Upper lobe of left lung (tissue), 6 donors: ENCODE measurements around the gene DNAH17. TPM values are rescaled to one million over a fixed set of nuclear protein-coding genes. Genes with fewer than 3 reads are reported as not detected.

Experiments
- ATAC-seq, 2 donors: fragments of 200-7000 bp; cut with Tn5 transposase; one replicate each; pipeline ENCODE4 v1.9.1; 2022; ENCODE audit warnings: mild to moderate bottlenecking in 2 of 2, moderate library complexity in 2 of 2; ENCODE audit not compliant: low FRiP score in 2 of 2
- DNase-seq, 2 donors: peaks; one replicate each; pipeline ENCODE4 v3.0.0-alpha.2; 2019 to 2020
- H3K27ac ChIP-seq, 4 donors: fragments of 200-600 bp; sonication (generic); one replicate each; pipeline ENCODE4 v1.5.1; 2016 to 2019
- H3K27me3 ChIP-seq, 4 donors: fragments of 200-600 bp; sonication (generic); one replicate each; pipeline ENCODE4 v1.5.1; 2017 to 2019
- H3K36me3 ChIP-seq, 4 donors: fragments of 200-600 bp; sonication (generic); one replicate each; pipeline ENCODE4 v1.5.1; 2016 to 2019
- H3K4me1 ChIP-seq, 4 donors: fragments of 200-600 bp; sonication (generic); one replicate each; pipeline ENCODE4 v1.5.1; 2018 to 2019
- H3K4me3 ChIP-seq, 4 donors: fragments of 200-600 bp; sonication (generic); one replicate each; pipeline ENCODE4 v1.5.1; 2017 to 2019; ENCODE audit warnings: mild to moderate bottlenecking in 2 of 4, moderate library complexity in 1 of 4
- H3K9me3 ChIP-seq, 4 donors: fragments of 200-600 bp; sonication (generic); one replicate each; pipeline ENCODE4 v1.5.1; 2018 to 2019
- EP300 ChIP-seq, 4 donors: sonication (generic); formaldehyde crosslinking; IDR thresholded peaks; one replicate each; pipeline ENCODE4 v1.5.1; 2017; ENCODE audit warnings: antibody characterized with exemption in 4 of 4, control low read depth in 2 of 4
- POLR2A ChIP-seq, 4 donors: fragments of 450-650 bp; IDR thresholded peaks; one replicate each; pipeline ENCODE4 v1.5.1; 2016 to 2017; ENCODE audit warnings: antibody characterized with exemption in 4 of 4, mild to moderate bottlenecking in 2 of 4
- POLR2AphosphoS5 ChIP-seq, 2 donors: sonication (generic); formaldehyde crosslinking; IDR thresholded peaks; one replicate each; pipeline ENCODE4 v1.5.1; 2017; ENCODE audit warnings: antibody characterized with exemption in 2 of 2
- WGBS, 2 donors: methylation state at CpG; one replicate each; pipeline ENCODE4 v1.1.5; 2017 to 2018; 5-methylcytosine and 5-hydroxymethylcytosine counted together
- total RNA-seq, 6 donors: library from RNA; depleted of rRNA in 4 of 6; stranded (reverse); fragments of >200 nt in 4 of 6; gene quantifications; one replicate each; pipeline versions ENCODE4 v1.1.0 to v1.2.1, GENCODE V29; 2016 to 2021
- TF ChIP-seq, protein P1 (sequence below), 6 experiments: fragments of 450-650 bp in 4 of 6; fragments of 200-600 bp in 2 of 6; sonication (generic) in 2 of 6; IDR thresholded peaks; one replicate each; pipeline ENCODE4 v1.5.1; 2016 to 2019; ENCODE audit warnings: antibody characterized with exemption in 6 of 6
- donor health status: DM: no; HTN: no; CAD: no; lungs with moderate emphysema.
- donor health status: DM: no; HTN: yes; CAD: no; lungs with severe emphysema.

The DNAH17 gene
- total RNA-seq, 6 donors from 2014 or later, result 2.0 to 21.0 (median 3.7) TPM

DNA sequence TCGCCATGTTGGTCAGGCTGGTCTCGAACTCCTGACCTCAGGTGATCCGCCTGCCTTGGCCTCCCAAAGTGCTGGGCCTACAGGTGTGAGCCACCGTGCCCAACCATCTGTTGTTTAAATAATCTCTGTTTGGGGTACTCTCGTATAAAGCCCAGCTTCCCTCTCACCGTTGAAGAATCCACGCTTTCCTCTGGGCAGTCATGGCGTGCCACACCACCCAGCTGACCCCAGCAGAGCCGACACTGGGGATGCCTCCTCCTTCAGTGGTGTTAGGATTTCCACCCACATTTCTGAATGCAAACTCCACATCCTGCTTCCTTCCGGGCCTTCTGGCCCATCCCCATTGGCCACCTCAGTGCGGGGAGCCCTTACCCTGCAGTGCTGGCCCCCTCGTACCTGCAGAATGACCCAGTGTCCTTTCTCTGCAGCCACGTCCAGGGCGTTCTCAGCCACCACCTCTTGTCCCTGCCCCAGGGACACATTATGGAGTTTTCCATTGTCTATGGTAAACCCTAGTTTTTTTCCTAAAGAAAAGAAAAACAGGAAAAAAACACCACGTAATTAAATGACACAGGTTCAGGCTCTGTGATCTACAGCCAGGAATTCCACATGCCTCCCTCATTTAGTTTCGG, 138.4 kb downstream of the DNAH17 start:
- Histone ChIP-seq H3K4me1 (peaks cover 0 to 4% (median 3%) of the 10 kb centered on the region in 4 donors), H3K27ac (no peak overlapping the region), H3K4me3 (no peak overlapping the region), H3K36me3 (no peaks in the 10 kb centered on the region), H3K9me3 (no peaks in the 10 kb centered on the region), H3K27me3 (no peaks in the 10 kb centered on the region)
- DNase-seq (no peak), ATAC-seq (no peak)
- TF ChIP-seq, protein P1, sequence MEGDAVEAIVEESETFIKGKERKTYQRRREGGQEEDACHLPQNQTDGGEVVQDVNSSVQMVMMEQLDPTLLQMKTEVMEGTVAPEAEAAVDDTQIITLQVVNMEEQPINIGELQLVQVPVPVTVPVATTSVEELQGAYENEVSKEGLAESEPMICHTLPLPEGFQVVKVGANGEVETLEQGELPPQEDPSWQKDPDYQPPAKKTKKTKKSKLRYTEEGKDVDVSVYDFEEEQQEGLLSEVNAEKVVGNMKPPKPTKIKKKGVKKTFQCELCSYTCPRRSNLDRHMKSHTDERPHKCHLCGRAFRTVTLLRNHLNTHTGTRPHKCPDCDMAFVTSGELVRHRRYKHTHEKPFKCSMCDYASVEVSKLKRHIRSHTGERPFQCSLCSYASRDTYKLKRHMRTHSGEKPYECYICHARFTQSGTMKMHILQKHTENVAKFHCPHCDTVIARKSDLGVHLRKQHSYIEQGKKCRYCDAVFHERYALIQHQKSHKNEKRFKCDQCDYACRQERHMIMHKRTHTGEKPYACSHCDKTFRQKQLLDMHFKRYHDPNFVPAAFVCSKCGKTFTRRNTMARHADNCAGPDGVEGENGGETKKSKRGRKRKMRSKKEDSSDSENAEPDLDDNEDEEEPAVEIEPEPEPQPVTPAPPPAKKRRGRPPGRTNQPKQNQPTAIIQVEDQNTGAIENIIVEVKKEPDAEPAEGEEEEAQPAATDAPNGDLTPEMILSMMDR (IDR thresholded peaks at IDR 0.05), result no peak
- no peak for TF ChIP-seq EP300 (IDR thresholded peaks at IDR 0.05)
- no peak for TF ChIP-seq POLR2A (IDR thresholded peaks at IDR 0.05)
- TF ChIP-seq POLR2AphosphoS5 (IDR thresholded peaks at IDR 0.05), result no peak
- 81 to 82% methylated on average over 16 of the region's 16 CpGs for WGBS, 2 donors

DNA sequence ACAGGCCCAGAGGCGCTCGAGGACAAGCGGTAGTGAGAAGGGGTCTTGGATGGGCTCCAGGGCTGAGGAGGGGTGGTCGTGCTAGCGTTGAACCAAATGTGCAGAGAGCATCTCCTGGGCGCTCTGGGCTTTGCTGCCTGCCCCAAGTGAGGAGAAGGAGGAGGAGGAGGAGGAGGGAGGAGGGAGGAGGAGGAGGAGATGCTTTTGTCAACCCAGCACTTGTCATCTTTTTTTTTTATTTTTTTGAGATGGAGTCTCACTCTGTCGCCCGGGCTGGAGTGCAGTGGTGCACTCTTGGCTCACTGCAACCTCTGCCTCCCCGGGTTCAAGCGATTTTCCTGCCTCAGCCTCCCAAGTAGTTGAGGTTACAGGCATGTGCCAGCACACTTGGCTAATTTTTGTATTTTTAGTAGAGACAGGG, 138.9 kb downstream of the DNAH17 start:
- 90 to 92% methylated on average over 9 of the region's 10 CpGs for WGBS, 2 donors

DNA sequence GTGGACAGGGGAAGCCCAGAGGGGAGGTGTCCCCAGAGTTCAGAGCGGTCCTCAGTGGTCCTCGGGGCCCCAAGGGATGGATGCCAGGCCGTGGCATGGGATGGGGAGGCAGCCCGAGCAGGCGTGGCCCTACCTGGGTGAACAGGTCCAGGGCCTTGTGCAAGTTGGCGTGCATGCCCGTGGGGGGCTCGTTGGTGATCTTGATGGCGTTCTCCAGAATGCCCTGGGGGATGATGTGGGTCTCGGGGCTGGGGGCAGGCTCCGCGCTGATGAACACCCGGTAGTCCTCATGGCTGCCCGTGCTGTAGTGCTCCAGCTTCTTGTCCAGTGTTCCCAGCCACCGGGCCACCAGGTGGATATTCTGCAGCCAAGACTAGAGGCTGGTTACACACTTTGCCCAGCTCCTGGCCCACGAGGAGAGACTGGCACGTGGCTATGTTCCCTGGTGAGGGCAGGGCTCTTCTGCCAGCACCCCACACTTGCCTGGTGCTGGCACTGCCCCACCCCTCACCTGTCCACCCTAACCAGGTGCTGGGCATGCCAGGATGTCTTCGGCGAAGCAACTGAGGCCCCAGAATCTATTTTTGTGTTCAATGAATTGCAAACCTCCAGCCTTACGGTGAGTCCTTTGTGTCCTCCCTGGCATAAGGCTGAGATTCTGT, 139.6 kb downstream of the DNAH17 start:
- Histone ChIP-seq H3K4me3 (no peak overlapping the region), H3K4me1 (peaks cover 0 to 3% (median under 1%) of the 10 kb centered on the region in 4 donors), H3K27ac (no peak overlapping the region), H3K36me3 (no peaks in the 10 kb centered on the region), H3K9me3 (no peaks in the 10 kb centered on the region), H3K27me3 (no peaks in the 10 kb centered on the region)
- no peak for ATAC-seq
- 89% methylated on average over 11 to 20 of the region's 20 CpGs for WGBS, 2 donors
- TF ChIP-seq, protein P1 (IDR thresholded peaks at IDR 0.05), result no peak
- no peak for TF ChIP-seq EP300 (IDR thresholded peaks at IDR 0.05)
- TF ChIP-seq POLR2AphosphoS5 (IDR thresholded peaks at IDR 0.05), result no peak
- TF ChIP-seq POLR2A (IDR thresholded peaks at IDR 0.05), result no peak
- DNase-seq, result no peak

More for the DNA sequence above, 138.9 kb downstream of the DNAH17 start:
- H3K27me3 ChIP-seq, result no peaks in the 10 kb centered on the region
- no peak overlapping the region for H3K27ac ChIP-seq
- DNase-seq (no peak), ATAC-seq (no peak)
- peaks cover 0 to 4% (median 2%) of the 10 kb centered on the region in 4 donors for H3K4me1 ChIP-seq
- no peaks in the 10 kb centered on the region for H3K9me3 ChIP-seq
- no peak overlapping the region for H3K4me3 ChIP-seq
- no peaks in the 10 kb centered on the region for H3K36me3 ChIP-seq
- no peak for TF ChIP-seq EP300 (IDR thresholded peaks at IDR 0.05)
- no peak for TF ChIP-seq POLR2A (IDR thresholded peaks at IDR 0.05)
- TF ChIP-seq POLR2AphosphoS5 (IDR thresholded peaks at IDR 0.05), result no peak
- TF ChIP-seq, protein P1 (IDR thresholded peaks at IDR 0.05), result no peak

DNA sequence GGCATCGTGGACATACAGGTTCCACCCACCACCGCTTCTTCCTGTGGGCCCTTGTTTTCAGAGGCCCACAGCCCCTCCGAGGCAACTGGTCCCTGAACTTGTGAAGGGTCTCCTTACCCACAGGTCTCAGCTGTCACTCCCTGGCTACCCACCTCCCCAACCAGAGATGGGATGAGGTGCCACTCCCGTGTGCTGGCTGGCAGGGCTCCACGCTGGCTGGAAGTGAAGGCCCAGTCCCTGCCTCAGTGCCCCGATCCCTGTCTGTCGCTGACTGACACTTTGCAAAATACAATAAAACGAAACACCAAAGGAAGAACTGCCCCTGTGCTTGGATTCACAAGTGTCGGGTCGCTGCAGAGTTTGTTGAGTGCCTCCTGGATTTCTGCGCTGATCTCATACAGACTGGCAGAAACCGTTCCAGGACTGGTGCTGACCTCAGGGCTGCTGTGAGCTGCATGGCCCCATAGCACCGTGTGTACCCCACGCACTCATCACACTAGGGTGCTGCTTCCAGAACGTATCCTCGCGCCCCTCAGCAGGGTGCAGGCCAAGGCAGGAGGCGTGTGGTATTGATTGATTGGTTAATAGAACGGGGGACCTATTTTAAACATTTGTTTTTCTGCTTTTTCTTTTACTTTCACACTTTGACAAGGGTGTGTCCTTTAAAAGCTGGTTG, 141.7 kb downstream of the DNAH17 start:
- Histone ChIP-seq H3K4me3 (no peak overlapping the region), H3K27me3 (no peaks in the 10 kb centered on the region), H3K27ac (no peak overlapping the region), H3K4me1 (no peaks in the 10 kb centered on the region), H3K36me3 (no peaks in the 10 kb centered on the region), H3K9me3 (no peaks in the 10 kb centered on the region)
- no peak for TF ChIP-seq POLR2AphosphoS5 (IDR thresholded peaks at IDR 0.05)
- TF ChIP-seq EP300 (IDR thresholded peaks at IDR 0.05), result no peak
- TF ChIP-seq, protein P1 (IDR thresholded peaks at IDR 0.05), result no peak
- no peak for TF ChIP-seq POLR2A (IDR thresholded peaks at IDR 0.05)
- ATAC-seq (no peak), DNase-seq (no peak)
- WGBS, 2 donors, result 77 to 82% methylated on average over 19 of the region's 19 CpGs
